ENCODE results near the gene ELP5.

Gene ELP5

DNA sequence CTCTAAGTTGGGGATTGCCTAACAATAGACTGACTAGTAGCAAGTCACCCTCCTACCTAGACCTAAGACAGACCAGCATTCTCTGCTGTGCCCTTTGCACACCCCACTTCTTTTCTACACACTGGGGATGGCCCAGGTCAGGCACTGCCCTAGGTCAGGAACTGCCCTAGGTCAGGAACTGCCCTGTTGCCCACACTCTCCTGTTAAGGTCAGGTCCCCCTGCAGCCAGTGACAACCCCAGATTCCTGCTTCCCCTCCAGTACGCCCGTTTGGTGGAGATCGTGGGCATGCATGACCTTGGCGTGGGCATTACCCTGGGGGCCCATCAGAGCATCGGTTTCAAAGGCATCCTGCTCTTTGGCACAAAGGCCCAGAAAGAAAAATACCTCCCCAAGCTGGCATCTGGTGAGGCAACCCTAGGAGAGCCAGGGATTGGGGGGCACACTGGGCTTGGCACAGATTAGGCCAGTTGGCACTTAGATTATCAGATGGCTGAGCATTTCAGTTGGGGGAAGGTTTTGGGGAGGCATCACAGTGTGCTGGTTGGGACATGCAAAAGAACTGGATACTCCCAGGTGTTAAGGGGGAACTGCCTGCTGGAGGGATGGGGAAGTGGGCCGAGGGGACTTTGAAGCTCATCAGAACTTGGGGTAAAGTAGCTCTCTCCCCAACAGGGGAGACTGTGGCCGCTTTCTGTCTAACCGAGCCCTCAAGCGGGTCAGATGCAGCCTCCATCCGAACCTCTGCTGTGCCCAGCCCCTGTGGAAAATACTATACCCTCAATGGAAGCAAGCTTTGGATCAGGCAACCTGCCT, 30.5 kb upstream of the ELP5 start:
- Histone ChIP-seq H3K4me1 (ENCODE audit: insufficient read depth, poor library complexity, severe bottlenecking) (peaks cover 5% of the 10 kb centered on the region), H3K9me3 (ENCODE audit: severe bottlenecking) (no peaks in the 10 kb centered on the region), H3K4me3 (ENCODE audit: severe bottlenecking) (no peak overlapping the region), H3K27ac (ENCODE audit: poor library complexity, severe bottlenecking) (peak overlapping the region; percentile 89), H3K36me3 (ENCODE audit: low read depth) (peaks cover 44% of the 10 kb centered on the region), H3K27me3 (ENCODE audit: insufficient read depth, poor library complexity, severe bottlenecking) (no peaks in the 10 kb centered on the region)
- DNase-seq (ENCODE audit: low spot score): no peak
- no peak for ATAC-seq (ENCODE audit: low read depth)
- TF ChIP-seq, protein P1, sequence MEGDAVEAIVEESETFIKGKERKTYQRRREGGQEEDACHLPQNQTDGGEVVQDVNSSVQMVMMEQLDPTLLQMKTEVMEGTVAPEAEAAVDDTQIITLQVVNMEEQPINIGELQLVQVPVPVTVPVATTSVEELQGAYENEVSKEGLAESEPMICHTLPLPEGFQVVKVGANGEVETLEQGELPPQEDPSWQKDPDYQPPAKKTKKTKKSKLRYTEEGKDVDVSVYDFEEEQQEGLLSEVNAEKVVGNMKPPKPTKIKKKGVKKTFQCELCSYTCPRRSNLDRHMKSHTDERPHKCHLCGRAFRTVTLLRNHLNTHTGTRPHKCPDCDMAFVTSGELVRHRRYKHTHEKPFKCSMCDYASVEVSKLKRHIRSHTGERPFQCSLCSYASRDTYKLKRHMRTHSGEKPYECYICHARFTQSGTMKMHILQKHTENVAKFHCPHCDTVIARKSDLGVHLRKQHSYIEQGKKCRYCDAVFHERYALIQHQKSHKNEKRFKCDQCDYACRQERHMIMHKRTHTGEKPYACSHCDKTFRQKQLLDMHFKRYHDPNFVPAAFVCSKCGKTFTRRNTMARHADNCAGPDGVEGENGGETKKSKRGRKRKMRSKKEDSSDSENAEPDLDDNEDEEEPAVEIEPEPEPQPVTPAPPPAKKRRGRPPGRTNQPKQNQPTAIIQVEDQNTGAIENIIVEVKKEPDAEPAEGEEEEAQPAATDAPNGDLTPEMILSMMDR (IDR thresholded peaks at IDR 0.05; ENCODE audit: poor library complexity, severe bottlenecking): no peak

DNA sequence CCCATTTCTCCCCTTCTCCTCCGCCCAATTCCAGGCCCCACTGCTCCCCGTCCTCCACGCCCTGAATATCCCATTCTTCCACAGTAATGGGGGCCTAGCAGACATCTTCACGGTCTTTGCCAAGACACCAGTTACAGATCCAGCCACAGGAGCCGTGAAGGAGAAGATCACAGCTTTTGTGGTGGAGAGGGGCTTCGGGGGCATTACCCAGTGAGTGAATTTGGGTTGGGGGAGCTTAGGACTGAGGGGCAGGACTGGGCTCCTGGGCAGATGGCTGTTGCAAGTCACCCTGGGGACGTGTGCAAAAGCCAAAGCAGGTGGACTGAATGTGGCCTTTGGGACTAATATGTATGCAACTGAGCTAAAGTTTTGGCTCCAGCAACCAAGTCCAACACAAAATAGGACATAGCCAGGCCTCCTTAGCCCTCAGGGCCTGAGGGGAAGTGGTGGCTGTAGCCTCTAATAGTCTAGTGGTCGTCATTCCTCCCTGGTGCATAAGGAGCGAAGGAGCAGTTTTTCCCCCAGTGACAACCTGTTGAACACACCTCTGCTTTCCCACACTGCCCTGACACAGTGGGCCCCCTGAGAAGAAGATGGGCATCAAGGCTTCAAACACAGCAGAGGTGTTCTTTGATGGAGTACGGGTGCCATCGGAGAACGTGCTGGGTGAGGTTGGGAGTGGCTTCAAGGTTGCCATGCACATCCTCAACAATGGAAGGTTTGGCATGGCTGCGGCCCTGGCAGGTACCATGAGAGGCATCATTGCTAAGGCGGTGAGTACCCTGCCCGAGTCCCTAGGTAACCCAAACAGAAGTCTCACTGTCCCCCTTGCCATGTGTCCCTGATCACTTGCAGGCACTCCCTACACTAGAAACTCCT, 29.7 kb upstream of the ELP5 start:
- Histone ChIP-seq H3K36me3 (ENCODE audit: low read depth) (peaks cover 53% of the 10 kb centered on the region), H3K27me3 (ENCODE audit: insufficient read depth, poor library complexity, severe bottlenecking) (no peaks in the 10 kb centered on the region), H3K4me1 (ENCODE audit: insufficient read depth, poor library complexity, severe bottlenecking) (peaks cover 5% of the 10 kb centered on the region), H3K4me3 (ENCODE audit: severe bottlenecking) (no peak overlapping the region), H3K9me3 (ENCODE audit: severe bottlenecking) (no peaks in the 10 kb centered on the region), H3K27ac (ENCODE audit: poor library complexity, severe bottlenecking) (no peak overlapping the region)
- TF ChIP-seq, protein P1 (IDR thresholded peaks at IDR 0.05; ENCODE audit: poor library complexity, severe bottlenecking): no peak
- DNase-seq (ENCODE audit: low spot score) (no peak), ATAC-seq (ENCODE audit: low read depth) (no peak)

DNA sequence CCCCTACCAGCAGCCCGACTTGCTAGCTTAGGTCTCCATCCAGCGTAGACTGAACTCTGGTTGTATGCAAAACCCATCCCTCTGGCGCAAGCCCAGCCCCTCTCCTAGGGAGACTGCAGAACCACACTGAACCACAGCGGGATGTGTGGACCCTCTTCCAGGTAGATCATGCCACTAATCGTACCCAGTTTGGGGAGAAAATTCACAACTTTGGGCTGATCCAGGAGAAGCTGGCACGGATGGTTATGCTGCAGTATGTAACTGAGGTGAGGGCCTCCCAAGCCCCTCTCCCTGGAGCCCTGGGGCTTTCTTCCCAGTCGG, 29.1 kb upstream of the ELP5 start:
- Histone ChIP-seq H3K4me3 (ENCODE audit: severe bottlenecking) (no peak overlapping the region), H3K36me3 (ENCODE audit: low read depth) (peaks cover 59% of the 10 kb centered on the region), H3K9me3 (ENCODE audit: severe bottlenecking) (no peaks in the 10 kb centered on the region), H3K27me3 (ENCODE audit: insufficient read depth, poor library complexity, severe bottlenecking) (no peaks in the 10 kb centered on the region), H3K27ac (ENCODE audit: poor library complexity, severe bottlenecking) (no peak overlapping the region), H3K4me1 (ENCODE audit: insufficient read depth, poor library complexity, severe bottlenecking) (peaks cover 5% of the 10 kb centered on the region)
- TF ChIP-seq, protein P1 (IDR thresholded peaks at IDR 0.05; ENCODE audit: poor library complexity, severe bottlenecking): no peak
- ATAC-seq (ENCODE audit: low read depth) (no peak), DNase-seq (ENCODE audit: low spot score) (no peak)

DNA sequence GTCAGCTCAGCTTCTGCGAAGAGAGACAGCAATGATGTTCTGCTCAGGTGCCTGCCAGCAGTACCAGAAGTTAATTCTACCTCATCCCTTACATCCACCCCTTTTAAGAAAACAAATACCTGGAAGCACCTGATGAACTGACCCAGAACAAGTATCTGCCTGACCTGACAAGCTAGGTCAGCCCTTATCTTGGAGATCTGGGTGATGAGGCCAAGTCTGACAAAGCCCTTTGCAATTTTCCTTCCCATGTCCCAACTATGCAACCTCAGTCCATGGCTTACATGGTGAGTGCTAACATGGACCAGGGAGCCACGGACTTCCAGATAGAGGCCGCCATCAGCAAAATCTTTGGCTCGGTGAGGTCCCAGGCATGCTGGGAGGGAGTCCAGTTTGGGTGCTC, 28.6 kb upstream of the ELP5 start:
- no peak for ATAC-seq (ENCODE audit: low read depth)
- Histone ChIP-seq H3K4me3 (ENCODE audit: severe bottlenecking) (no peak overlapping the region), H3K27ac (ENCODE audit: poor library complexity, severe bottlenecking) (no peak overlapping the region), H3K36me3 (ENCODE audit: low read depth) (peaks cover 63% of the 10 kb centered on the region), H3K27me3 (ENCODE audit: insufficient read depth, poor library complexity, severe bottlenecking) (no peaks in the 10 kb centered on the region), H3K9me3 (ENCODE audit: severe bottlenecking) (no peaks in the 10 kb centered on the region), H3K4me1 (ENCODE audit: insufficient read depth, poor library complexity, severe bottlenecking) (peaks cover 8% of the 10 kb centered on the region)
- TF ChIP-seq, protein P1 (IDR thresholded peaks at IDR 0.05; ENCODE audit: poor library complexity, severe bottlenecking): no peak
- no peak for DNase-seq (ENCODE audit: low spot score)
